Progenitor cell of endocrine pancreas (in vitro differentiated cells): Measurements from ENCODE around the gene PGM2. TPM values are rescaled to one million over a fixed set of nuclear protein-coding genes. Genes with fewer than 3 reads are reported as not detected.
"Not testable (repeated sequence)": the region's sequence is repeated elsewhere in the genome, so short reads cannot be mapped to it uniquely, and the experiment has no call there.

Experiments
- DNase-seq: peaks from one replicate; pipeline ENCODE4 v3.0.0; 2021; ENCODE audit warnings: low spot score; ENCODE audit not compliant: unreplicated experiment
- H3K27ac Mint-ChIP-seq: 2 replicates; pipeline ENCODE4 v1.8.0; 2021; ENCODE audit warnings: mild to moderate bottlenecking, moderate library complexity, mixed read lengths
- H3K27me3 Mint-ChIP-seq: 2 replicates; pipeline ENCODE4 v1.8.0; 2021; ENCODE audit warnings: mixed read lengths
- H3K36me3 Mint-ChIP-seq: 2 replicates; pipeline ENCODE4 v1.8.0; 2022; ENCODE audit warnings: mixed read lengths; ENCODE audit not compliant: insufficient read depth
- H3K4me1 Mint-ChIP-seq: 2 replicates; pipeline ENCODE4 v1.8.0; 2021; ENCODE audit warnings: low read depth, mixed read lengths
- H3K4me3 Mint-ChIP-seq: 2 replicates; pipeline ENCODE4 v1.8.0; 2021; ENCODE audit warnings: low read depth, mild to moderate bottlenecking, moderate library complexity, mixed read lengths
- H3K9me3 Mint-ChIP-seq: 2 replicates; pipeline ENCODE4 v1.8.0; 2021; ENCODE audit warnings: low read depth, mixed read lengths
- total RNA-seq: library from RNA; stranded (reverse); gene quantifications from 2 replicates; pipeline ENCODE4 v1.2.1, GENCODE V29; 2021
- TF ChIP-seq, protein P1 (sequence below): fragments of 200-600 bp; sonication (generic); IDR thresholded peaks from one replicate; pipeline ENCODE4 v1.5.0; 2021; ENCODE audit warnings: antibody characterized with exemption, mild to moderate bottlenecking; ENCODE audit not compliant: unreplicated experiment

PGM2 gene
- total RNA-seq, 1 donor from 2014 or later, result 25.9 TPM

DNA sequence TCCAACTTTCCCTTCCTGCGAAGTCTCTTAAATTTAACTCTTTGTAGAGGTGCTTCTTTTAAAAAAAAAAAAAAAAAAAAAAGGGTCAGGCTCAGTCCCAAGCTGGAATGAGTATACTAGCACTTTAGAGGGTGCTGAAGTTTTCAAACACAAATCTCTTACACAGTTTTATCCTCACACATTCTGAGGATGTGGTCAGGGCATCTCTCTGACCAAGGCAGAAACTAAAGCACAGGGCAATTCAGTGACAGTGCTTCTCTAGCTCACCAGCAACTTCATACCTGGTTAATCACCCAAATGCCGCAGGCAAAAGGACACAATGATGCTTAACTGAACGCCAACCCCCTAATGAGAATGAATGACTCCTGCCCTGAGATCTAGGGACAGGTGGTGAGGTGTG, 9.8 kb upstream of the PGM2 start:
- TF ChIP-seq, protein P1, sequence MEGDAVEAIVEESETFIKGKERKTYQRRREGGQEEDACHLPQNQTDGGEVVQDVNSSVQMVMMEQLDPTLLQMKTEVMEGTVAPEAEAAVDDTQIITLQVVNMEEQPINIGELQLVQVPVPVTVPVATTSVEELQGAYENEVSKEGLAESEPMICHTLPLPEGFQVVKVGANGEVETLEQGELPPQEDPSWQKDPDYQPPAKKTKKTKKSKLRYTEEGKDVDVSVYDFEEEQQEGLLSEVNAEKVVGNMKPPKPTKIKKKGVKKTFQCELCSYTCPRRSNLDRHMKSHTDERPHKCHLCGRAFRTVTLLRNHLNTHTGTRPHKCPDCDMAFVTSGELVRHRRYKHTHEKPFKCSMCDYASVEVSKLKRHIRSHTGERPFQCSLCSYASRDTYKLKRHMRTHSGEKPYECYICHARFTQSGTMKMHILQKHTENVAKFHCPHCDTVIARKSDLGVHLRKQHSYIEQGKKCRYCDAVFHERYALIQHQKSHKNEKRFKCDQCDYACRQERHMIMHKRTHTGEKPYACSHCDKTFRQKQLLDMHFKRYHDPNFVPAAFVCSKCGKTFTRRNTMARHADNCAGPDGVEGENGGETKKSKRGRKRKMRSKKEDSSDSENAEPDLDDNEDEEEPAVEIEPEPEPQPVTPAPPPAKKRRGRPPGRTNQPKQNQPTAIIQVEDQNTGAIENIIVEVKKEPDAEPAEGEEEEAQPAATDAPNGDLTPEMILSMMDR, result no peak
- H3K4me1 Mint-ChIP-seq, result peaks cover 3% of the 10 kb centered on the region
- no peak for DNase-seq
- no peak overlapping the region for H3K27ac Mint-ChIP-seq
- H3K36me3 Mint-ChIP-seq, result peaks cover 4% of the 10 kb centered on the region
- no peaks in the 10 kb centered on the region for H3K27me3 Mint-ChIP-seq
- H3K9me3 Mint-ChIP-seq, result peaks cover 13% of the 10 kb centered on the region
- no peak overlapping the region for H3K4me3 Mint-ChIP-seq

GRCh38 chr4:37818752-37819151, 7.7 kb upstream of the PGM2 start:
- Mint-ChIP-seq H3K36me3 (peaks cover 4% of the 10 kb centered on the region), H3K4me1 (peaks cover 6% of the 10 kb centered on the region), H3K27me3 (no peaks in the 10 kb centered on the region), H3K27ac (no peak overlapping the region), H3K4me3 (no peak overlapping the region), H3K9me3 (peaks cover 11% of the 10 kb centered on the region)
- no peak for DNase-seq
- TF ChIP-seq, protein P1, result no peak

DNA sequence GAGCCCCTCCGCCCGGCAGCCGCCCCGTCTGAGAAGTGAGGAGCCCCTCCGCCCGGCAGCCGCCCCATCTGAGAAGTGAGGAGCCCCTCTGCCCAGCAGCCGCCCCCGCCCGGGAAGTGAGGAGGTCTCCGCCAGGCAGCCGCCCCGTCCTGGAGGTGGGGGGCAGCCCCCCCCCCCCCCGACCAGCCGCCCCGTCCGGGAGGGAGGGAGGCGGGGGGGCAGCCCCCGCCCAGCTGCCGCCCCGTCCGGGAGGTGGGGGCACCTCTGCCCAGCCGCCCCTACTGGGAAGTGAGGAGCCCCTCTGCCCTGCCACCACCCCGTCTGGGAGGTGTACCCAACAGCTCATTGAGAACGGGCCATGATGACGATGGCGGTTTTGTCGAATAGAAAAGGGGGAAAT, 6.0 kb upstream of the PGM2 start:
- not testable (repeated sequence) for H3K27me3 Mint-ChIP-seq, H3K4me3 Mint-ChIP-seq, H3K9me3 Mint-ChIP-seq, H3K27ac Mint-ChIP-seq, H3K36me3 Mint-ChIP-seq, DNase-seq, H3K4me1 Mint-ChIP-seq

DNA sequence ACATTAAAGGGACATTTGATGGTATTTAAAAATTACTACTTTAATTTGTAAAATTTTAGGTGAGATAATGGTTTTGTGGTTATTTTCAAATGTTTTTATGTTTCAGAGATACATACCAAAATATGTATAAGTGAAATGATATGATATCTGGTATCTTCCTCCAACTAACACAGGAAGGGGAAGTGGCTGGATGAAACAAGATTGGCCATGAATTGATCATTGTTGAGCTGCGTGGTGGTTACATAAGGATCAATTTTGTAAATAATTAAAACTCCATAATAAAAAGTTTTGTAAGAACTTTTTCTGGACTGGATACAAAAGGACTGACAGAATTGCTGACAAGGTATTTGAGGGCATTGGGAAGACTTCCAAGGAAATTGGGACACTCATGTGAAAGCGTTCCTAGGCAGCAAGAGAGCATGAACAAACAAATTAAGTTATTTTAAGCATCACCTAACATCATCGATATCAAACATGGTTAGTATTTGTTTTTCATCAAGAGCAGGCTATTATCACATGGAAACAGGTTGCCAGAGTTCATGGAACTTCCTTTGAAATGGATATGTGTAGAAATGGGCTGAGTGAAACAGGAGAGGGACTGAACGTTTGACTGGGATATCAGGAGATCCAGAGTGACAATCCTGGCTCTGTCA, 4.4 kb upstream of the PGM2 start:
- peaks cover 5% of the 10 kb centered on the region for H3K9me3 Mint-ChIP-seq
- no peak overlapping the region for H3K4me3 Mint-ChIP-seq
- peaks cover 4% of the 10 kb centered on the region for H3K36me3 Mint-ChIP-seq
- no peaks in the 10 kb centered on the region for H3K27me3 Mint-ChIP-seq
- TF ChIP-seq, protein P1, result no peak
- no peak overlapping the region for H3K27ac Mint-ChIP-seq
- no peak for DNase-seq
- peaks cover 10% of the 10 kb centered on the region for H3K4me1 Mint-ChIP-seq

GRCh38 chr4:37825501-37825900, 985 bp upstream of the PGM2 start:
- Mint-ChIP-seq H3K27ac (peak overlapping the region; percentile 89), H3K4me1 (peaks cover 17% of the 10 kb centered on the region), H3K4me3 (peak overlapping the region; percentile 90)
- H3K36me3 Mint-ChIP-seq, H3K27me3 Mint-ChIP-seq, DNase-seq, H3K9me3 Mint-ChIP-seq: not testable (repeated sequence)

DNA sequence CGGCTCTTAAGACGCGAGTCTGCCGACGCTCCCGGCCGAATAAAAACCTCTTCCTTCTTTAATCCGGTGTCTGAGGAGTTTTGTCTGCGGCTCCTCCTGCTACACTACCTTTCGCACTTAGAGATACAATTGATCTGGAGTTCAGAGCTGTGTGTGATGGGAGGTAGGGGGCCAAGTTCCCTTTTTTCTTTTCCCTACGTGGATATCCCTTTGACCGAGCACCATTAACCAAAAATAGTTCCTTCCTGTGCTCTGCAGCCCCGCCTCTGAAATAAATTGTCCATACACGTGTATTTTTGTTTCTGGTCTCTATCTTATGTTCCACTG, 555 bp upstream of the PGM2 start:
- Mint-ChIP-seq H3K36me3 (peaks cover 9% of the 10 kb centered on the region), H3K27ac (peak overlapping the region; percentile 89), H3K4me3 (peak overlapping the region; percentile 90), H3K4me1 (peaks cover 17% of the 10 kb centered on the region), H3K27me3 (peaks cover 3% of the 10 kb centered on the region), H3K9me3 (no peaks in the 10 kb centered on the region)
- no peak for DNase-seq
- TF ChIP-seq, protein P1, result no peak
